ENCODE results near the gene SPDYE17. TPM values are rescaled to one million over a fixed set of nuclear protein-coding genes. Genes with fewer than 3 reads are reported as not detected.
"Not testable (repeated sequence)": the region's sequence is repeated elsewhere in the genome, so short reads cannot be mapped to it uniquely, and the experiment has no call there.

SPDYE17 gene, protein sequence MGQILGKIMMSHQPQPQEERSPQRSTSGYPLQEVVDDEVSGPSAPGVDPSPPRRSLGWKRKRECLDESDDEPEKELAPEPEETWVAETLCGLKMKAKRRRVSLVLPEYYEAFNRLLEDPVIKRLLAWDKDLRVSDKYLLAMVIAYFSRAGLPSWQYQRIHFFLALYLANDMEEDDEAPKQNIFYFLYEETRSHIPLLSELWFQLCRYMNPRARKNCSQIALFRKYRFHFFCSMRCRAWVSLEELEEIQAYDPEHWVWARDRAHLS
- total RNA-seq (ENCODE audit: low replicate concordance): not detected in 2 replicates

DNA sequence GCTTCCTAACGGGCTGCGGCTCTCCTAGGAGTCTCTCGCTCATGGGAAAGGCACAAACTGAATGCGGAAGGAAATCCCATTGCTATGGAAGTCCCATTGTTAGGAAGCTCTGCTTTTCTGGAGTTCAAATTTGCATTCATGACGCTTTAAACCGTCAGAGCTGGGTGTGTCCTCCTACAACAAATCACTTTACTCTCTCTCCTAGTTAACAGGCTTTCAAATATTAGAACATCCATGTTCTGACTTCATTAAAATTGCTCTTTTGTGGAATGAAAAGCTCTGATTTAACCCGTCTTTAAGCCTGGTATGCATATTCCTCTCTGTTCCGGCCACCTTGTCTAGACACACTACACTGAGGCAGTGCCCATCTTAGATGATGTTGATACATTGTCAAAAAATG, at the start of gene SPDYE17:
Gene SPDYE17 (minus strand): TSS at position 101 of the 400 bp plus-strand sequence. CDS start 1,791 bp downstream, outside the sequence.
- H3K4me3 ChIP-seq; H3K9ac ChIP-seq; H3K36me3 Mint-ChIP-seq; H3K9me3 ChIP-seq (ENCODE audit: low read depth); H3K4me3 Mint-ChIP-seq; H2AFZ ChIP-seq (replicated peaks); H3K4me1 Mint-ChIP-seq; H3K36me3 ChIP-seq; DNase-seq (ENCODE audit: low spot score); H3K27ac ChIP-seq; H3K27me3 ChIP-seq; H3F3A ChIP-seq (ENCODE audit: low read depth); H3K4me2 ChIP-seq; H3K27ac Mint-ChIP-seq; H3K79me2 ChIP-seq (ENCODE audit: low read depth); H4K20me1 ChIP-seq (ENCODE audit: low read depth); H3K4me1 ChIP-seq; H3K27me3 Mint-ChIP-seq (ENCODE audit: insufficient read depth, low read depth); H3K9me3 Mint-ChIP-seq: not testable (repeated sequence)

- H3K4me2 ChIP-seq: not testable (repeated sequence)
Measured at GRCh38 chr7:77080236-77080635, 48.1 kb upstream of the SPDYE17 start.

GRCh38 chr7:77079624-77080023, 47.5 kb upstream of the SPDYE17 start:
- H3K79me2 ChIP-seq (ENCODE audit: low read depth); H3K27ac ChIP-seq; H2AFZ ChIP-seq (replicated peaks); H3F3A ChIP-seq (ENCODE audit: low read depth); H4K20me1 ChIP-seq (ENCODE audit: low read depth); H3K9me3 Mint-ChIP-seq; H3K27ac Mint-ChIP-seq; H3K27me3 ChIP-seq; H3K4me1 Mint-ChIP-seq; H3K4me3 Mint-ChIP-seq; H3K27me3 Mint-ChIP-seq (ENCODE audit: insufficient read depth, low read depth); H3K4me2 ChIP-seq; H3K4me3 ChIP-seq; H3K36me3 Mint-ChIP-seq; H3K9me3 ChIP-seq (ENCODE audit: low read depth); H3K9ac ChIP-seq; DNase-seq (ENCODE audit: low spot score); H3K4me1 ChIP-seq; H3K36me3 ChIP-seq: not testable (repeated sequence)

More at GRCh38 chr7:77080236-77080635, 48.1 kb upstream of the SPDYE17 start:
- not testable (repeated sequence) for H3F3A ChIP-seq (ENCODE audit: low read depth); H3K4me1 ChIP-seq; H3K4me3 ChIP-seq; H3K9me3 ChIP-seq (ENCODE audit: low read depth); H3K9me3 Mint-ChIP-seq; H4K20me1 ChIP-seq (ENCODE audit: low read depth); H2AFZ ChIP-seq (replicated peaks); H3K27me3 ChIP-seq; DNase-seq (ENCODE audit: low spot score); H3K27ac Mint-ChIP-seq; H3K4me3 Mint-ChIP-seq; H3K4me1 Mint-ChIP-seq; H3K27ac ChIP-seq; H3K79me2 ChIP-seq (ENCODE audit: low read depth); H3K36me3 ChIP-seq; H3K36me3 Mint-ChIP-seq; H3K27me3 Mint-ChIP-seq (ENCODE audit: insufficient read depth, low read depth); H3K9ac ChIP-seq

- H3K27me3 Mint-ChIP-seq (ENCODE audit: insufficient read depth, low read depth); H2AFZ ChIP-seq (replicated peaks); H3K9me3 Mint-ChIP-seq; H3K4me2 ChIP-seq; H3K4me3 ChIP-seq; H3K79me2 ChIP-seq (ENCODE audit: low read depth); H3F3A ChIP-seq (ENCODE audit: low read depth); H3K36me3 ChIP-seq; H3K27me3 ChIP-seq; H3K36me3 Mint-ChIP-seq; H3K27ac Mint-ChIP-seq; H3K4me1 Mint-ChIP-seq; H3K4me1 ChIP-seq; H4K20me1 ChIP-seq (ENCODE audit: low read depth); H3K27ac ChIP-seq; H3K4me3 Mint-ChIP-seq; DNase-seq (ENCODE audit: low spot score); H3K9me3 ChIP-seq (ENCODE audit: low read depth); H3K9ac ChIP-seq: not testable (repeated sequence)
Measured at GRCh38 chr7:77079112-77079511, 47.0 kb upstream of the SPDYE17 start.

DNA sequence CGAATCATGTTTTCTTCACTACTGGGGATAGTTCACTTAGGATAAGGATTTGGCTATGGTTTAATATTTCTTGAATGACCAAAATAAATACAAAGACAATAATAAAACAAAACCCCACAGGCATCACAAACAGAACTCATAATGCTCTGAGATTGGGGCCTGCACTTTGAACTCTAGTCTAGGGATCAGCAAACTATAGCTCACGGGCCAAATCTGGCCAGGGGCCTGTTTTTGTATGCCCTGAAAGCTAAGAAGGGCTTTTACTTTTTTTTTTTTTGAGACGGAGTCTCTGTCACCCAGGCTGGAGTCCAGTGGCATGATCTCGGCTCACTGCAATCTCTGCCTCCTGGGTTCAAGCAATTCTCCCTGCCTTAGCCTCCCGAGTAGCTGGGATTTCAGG, 44.9 kb upstream of the SPDYE17 start:
- H3K36me3 Mint-ChIP-seq; H3K27me3 Mint-ChIP-seq (ENCODE audit: insufficient read depth, low read depth); H3K9me3 ChIP-seq (ENCODE audit: low read depth); H3K4me2 ChIP-seq; H3F3A ChIP-seq (ENCODE audit: low read depth); H3K27ac Mint-ChIP-seq; H3K27me3 ChIP-seq; H3K36me3 ChIP-seq; H3K4me1 ChIP-seq; H3K4me3 ChIP-seq; H3K9me3 Mint-ChIP-seq; H3K4me3 Mint-ChIP-seq; H3K4me1 Mint-ChIP-seq; H3K79me2 ChIP-seq (ENCODE audit: low read depth); H2AFZ ChIP-seq (replicated peaks); DNase-seq (ENCODE audit: low spot score); H3K27ac ChIP-seq; H4K20me1 ChIP-seq (ENCODE audit: low read depth); H3K9ac ChIP-seq: not testable (repeated sequence)

DNA sequence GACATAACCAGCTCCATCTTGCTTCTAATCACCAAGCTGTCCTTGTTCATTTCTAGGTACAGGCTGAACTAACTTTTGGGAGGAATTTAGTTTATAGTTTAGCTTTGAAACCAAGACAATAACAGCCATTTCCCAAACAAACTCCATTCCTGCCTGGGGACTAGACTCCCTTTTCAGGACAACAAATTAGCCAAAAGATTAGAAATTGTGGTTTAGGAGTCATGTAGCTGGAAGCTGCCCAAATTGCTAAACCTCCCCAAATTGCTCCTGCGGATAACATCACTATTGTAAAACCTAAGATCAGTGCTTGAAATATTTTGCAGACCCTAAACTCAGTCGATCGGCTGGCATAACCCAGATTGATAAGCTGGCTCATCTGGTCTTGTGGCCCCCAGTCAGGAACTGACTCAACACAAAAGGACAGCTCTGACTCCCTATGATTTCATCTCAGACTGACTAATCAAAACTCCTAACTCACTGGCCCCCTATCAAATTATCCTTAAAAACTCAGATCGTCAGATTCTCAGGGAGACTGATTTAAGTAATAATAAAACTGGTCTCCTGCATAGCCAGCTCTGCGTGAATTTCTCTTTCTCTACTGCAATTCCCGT, 42.7 kb upstream of the SPDYE17 start:
- peaks cover 15% of the 10 kb centered on the region for H3K36me3 Mint-ChIP-seq
- H3K27ac ChIP-seq; H3K4me2 ChIP-seq; H3K4me3 Mint-ChIP-seq; H3K4me1 ChIP-seq; H3K9me3 ChIP-seq (ENCODE audit: low read depth); H3F3A ChIP-seq (ENCODE audit: low read depth); H3K4me3 ChIP-seq; H2AFZ ChIP-seq (replicated peaks); H3K27me3 ChIP-seq; H3K36me3 ChIP-seq; H3K4me1 Mint-ChIP-seq; H3K79me2 ChIP-seq (ENCODE audit: low read depth); H3K27ac Mint-ChIP-seq; H3K27me3 Mint-ChIP-seq (ENCODE audit: insufficient read depth, low read depth); H3K9ac ChIP-seq; DNase-seq (ENCODE audit: low spot score); H4K20me1 ChIP-seq (ENCODE audit: low read depth): not testable (repeated sequence)
- peaks cover 11% of the 10 kb centered on the region for H3K9me3 Mint-ChIP-seq

GRCh38 chr7:77071108-77071507, 38.9 kb upstream of the SPDYE17 start:
- not testable (repeated sequence) for H2AFZ ChIP-seq (replicated peaks); H3K9me3 ChIP-seq (ENCODE audit: low read depth); H3K36me3 ChIP-seq; H3K79me2 ChIP-seq (ENCODE audit: low read depth); H3K27ac Mint-ChIP-seq; H3K27ac ChIP-seq; DNase-seq (ENCODE audit: low spot score); H3K4me1 Mint-ChIP-seq; H3K27me3 ChIP-seq; H3K27me3 Mint-ChIP-seq (ENCODE audit: insufficient read depth, low read depth); H3K4me2 ChIP-seq; H4K20me1 ChIP-seq (ENCODE audit: low read depth); H3K4me3 Mint-ChIP-seq; H3K4me1 ChIP-seq; H3F3A ChIP-seq (ENCODE audit: low read depth); H3K9ac ChIP-seq; H3K4me3 ChIP-seq
- Mint-ChIP-seq H3K36me3 (peaks cover 20% of the 10 kb centered on the region), H3K9me3 (peaks cover 17% of the 10 kb centered on the region)

GRCh38 chr7:77065869-77066268, 33.7 kb upstream of the SPDYE17 start:
- H3K4me1 Mint-ChIP-seq; H3F3A ChIP-seq (ENCODE audit: low read depth); H3K4me2 ChIP-seq; H3K27me3 Mint-ChIP-seq (ENCODE audit: insufficient read depth, low read depth); H3K9ac ChIP-seq; H3K4me3 Mint-ChIP-seq; H4K20me1 ChIP-seq (ENCODE audit: low read depth); H3K36me3 ChIP-seq; H3K79me2 ChIP-seq (ENCODE audit: low read depth); H3K4me3 ChIP-seq; H3K27ac ChIP-seq; H3K27ac Mint-ChIP-seq; H3K9me3 ChIP-seq (ENCODE audit: low read depth); H2AFZ ChIP-seq (replicated peaks); H3K27me3 ChIP-seq; DNase-seq (ENCODE audit: low spot score); H3K4me1 ChIP-seq: not testable (repeated sequence)
- Mint-ChIP-seq H3K36me3 (peaks cover 10% of the 10 kb centered on the region), H3K9me3 (peaks cover 16% of the 10 kb centered on the region)

All from neural progenitor cell (in vitro differentiated cells).